Stimulated activated CD4-positive, alpha-beta T cell treated with anti-CD3 and anti-CD28 coated beads, Interleukin-12 subunit alpha, Interleukin-12 subunit beta, amount 100 ng/mL, for 24 hours (primary cell): ENCODE results near the gene RAMP3.
"Not testable (repeated sequence)": the region's sequence is repeated elsewhere in the genome, so short reads cannot be mapped to it uniquely, and the experiment has no call there.

Experiments
- DNase-seq, 2 experiments: peaks; one replicate each; pipeline ENCODE4 v3.0.0-alpha.2; 2020; ENCODE audit warnings: low read depth in 2 of 2

RAMP3 gene

DNA sequence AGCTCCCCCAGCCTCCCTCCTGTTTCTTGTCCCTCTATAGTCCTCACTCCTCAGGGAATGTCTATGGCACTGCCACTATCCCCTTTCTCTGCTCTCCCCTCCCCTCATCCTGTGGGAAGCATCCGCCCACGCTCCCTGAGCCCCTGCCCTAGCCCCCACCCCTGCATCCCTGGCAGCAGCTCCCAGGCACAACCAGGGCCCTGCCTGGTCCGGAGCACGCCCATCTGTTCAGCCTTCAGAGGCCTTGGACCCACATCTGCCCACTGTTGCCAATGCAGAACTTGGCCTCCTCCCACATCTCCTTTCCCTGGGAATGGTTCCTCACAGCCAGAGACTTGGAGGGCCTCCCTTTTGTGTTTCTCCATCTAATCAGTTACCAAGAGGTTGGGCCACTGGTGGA is 25.7 kb upstream of the RAMP3 start:
- DNase-seq, result no peak

DNA sequence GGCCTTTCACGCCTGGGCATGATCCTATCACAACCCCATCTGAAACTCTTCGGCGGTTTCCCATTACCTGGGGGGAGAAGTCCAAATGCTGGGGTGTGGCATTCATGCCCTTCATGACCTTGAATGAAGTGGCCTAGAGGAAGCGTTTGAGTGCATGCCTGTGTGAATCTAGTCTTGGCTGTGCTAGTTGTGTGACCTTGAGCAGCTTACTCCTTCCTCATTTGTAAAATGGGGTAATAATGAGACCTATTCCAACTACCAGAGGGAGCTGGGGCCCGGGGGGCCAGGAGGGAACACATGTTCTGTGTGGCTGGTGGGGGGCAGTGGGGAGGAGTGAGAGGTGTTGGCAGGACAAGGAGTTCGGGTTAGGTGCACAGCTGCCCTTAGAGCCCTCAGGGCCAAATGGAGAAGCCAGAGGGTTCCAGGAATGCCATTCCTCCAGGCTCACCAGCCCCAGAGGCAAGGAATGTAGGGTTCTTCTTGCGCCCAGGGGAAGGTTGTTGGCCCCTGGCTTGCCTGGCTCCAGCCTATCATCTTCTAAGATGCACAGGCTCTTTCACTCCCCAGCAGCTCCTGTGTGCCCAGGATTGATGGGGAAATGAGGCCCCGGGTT is 24.8 kb upstream of the RAMP3 start:
- DNase-seq, result no peak

DNA sequence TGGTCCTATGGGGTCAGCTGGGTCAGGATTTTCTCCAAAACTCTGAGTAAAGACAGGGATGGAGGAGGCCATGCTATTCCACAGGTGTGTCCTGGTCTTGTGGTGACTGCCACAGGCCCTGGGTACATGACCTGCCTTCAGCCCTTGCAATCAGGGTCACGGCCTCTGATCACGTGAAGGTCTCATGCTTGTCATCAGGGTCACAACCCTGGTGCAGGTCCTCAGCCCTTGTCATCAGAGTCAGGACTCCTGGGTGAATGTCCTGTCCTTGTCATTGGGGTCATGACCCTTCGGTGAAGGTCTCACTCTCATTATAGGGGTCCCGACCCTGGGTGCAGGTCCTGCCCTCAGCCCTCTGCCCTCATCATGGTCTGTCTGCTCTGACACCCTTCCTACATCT is 24.2 kb upstream of the RAMP3 start:
- DNase-seq, result no peak

DNA sequence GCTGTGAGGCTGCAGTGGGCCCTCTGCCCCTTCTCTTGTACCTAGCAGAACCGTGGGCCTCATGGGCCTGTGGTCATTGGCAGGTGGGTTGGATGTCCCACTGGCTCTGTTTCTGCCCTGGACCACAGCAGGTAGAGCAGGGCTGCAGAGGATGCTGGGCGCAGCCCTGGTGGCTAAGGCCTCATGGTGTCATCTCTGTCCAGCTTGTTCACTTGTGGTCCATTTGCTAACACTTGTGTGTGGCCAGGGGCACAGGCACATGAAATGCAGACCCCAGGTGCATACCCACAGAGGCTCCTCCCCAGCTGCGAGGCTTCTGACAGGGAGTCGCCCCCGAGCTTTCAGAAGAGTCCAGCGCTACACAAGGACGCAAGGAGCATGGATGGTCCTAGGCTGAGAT is 23.7 kb upstream of the RAMP3 start:
- DNase-seq, result no peak

DNA sequence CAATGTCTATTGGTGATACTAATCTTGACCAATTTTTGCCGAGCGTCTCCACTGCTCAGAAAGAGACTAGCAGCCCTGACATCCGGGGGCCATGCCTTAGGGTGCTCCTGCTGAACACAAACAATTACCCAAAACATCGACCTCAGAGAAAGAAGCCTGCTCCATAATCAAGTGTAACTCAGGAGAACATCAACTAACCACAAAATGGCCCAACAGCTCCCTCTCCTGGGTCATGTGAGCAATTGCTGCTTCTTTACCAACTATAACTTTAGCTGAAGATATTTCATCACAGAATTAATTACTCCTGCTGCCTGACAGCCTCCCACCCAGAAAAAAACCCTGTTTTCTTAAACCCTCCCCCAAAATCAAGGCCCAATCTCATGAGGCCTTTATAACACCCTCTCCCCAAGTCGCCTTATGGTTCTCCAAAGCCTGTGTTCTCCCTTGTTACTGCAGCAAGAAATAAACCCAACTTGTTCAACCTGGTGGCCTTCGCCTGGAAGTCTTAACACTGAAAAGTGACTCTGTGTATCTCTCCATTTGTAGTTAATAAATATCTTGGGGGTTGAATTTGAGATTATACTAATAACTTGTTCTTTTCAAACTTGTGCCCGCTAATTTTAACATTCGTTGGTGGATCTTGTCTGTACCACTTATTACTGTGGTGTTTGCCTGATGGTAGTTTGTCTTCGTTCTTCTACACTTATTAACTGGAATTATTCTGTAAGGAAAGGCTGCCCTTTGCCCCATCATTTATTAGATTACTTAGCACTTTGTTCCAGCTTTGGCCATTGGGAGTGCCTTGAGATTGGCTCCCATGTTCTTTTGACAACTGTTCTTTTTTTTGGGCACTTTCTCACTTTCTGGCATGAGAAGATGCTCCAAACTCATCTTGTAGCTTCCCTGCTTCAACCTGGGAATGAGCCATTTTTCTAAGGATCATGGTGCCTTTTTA is 21.2 kb upstream of the RAMP3 start:
- DNase-seq, result peak; percentile 35 to 57

DNA sequence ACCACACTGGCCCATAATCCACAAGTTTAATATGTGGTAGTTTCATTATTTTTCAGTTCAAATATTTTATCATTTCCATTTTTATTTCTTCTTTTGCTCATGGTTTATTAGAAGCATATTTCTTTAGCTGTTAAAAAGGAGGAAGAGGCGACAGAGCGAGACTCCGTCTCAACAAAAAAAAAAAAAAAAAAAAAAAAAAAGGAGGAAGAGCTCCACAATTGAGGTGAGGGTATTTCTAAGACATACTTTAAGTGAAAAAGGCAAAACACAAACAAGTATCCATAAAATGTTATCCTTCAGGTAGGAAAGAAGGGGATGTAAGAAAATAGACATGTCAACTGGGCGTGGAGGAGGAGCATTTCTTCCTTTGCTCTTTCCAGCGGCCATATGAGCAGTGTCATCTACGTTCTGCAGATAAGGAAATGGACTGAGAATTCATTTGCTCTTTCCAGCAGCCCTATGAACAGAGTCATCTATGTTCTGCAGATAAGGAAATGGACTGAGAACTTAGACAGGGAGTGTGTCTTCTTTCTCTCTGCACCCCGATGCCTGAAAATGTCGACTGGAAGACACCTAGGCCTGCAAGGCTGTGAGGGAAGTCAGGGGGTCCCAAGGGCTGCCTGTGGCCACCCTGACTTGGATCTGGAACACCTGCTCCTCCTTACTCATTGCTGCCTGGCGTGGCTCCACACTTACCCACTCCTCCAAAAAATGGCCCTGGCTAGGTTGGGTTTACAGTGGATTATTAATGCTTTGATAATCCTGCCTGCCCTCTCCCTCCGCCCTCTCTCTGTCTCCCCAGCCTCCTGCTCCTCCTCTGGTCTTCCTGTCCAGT is 18.9 kb upstream of the RAMP3 start:
- DNase-seq, result no peak

DNA sequence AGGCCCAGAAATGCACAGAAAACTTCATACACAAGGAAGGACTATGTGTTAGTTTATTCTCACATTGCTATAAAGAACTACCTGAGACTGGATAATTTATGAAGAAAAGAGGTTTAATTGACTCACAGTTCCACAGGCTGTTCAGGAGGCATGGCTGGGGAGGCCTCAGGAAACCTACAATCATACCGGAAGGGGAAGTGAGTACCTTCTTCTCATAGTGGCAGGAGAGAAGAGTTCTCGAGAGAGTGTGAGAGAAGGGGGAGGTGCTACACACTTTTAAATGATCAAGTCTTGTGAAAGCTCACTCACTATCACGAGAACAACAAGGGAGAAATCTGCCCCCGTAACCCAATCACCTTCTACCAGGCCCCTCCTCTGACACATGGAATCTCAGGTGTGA is 16.8 kb upstream of the RAMP3 start:
- DNase-seq, result no peak

DNA sequence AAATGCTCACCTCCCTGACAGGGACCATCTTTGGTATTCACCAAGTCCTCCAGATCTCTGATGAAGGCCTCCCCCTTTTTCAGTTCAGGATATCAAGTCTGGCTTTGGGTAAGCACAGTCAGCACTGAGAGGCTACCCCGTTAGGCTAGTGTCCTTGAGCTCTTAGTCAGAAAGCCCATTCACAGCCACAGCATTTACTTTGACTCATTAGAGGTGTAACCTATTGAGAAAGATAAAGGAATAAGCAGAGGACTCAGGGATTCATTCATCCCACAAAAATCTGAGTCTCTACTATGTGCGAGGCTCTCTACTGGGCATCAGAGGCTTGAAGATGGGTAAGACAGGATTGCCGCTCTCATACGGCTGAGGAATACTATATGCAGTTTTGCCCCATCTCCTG is 14.0 kb upstream of the RAMP3 start:
- no peak for DNase-seq

DNA sequence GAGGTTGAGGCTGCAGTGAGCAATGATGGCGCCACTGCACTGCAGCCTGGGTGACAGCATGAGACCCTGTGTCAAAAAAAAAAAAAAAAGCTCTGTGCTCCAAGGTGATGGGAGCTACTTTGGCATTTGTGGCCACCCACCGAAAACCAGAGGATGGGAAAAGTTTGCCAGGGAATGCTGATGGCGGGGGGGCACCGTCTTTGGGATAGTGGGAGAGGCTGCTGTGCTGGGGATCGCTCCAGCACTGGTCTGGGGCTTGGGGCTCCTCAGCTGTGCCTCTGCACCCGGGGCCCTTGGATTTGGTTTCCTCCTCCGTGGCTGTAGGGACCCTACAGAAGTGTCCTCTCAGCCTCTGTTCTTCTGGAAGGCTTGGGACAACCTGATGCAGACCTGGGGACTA is 11.7 kb upstream of the RAMP3 start:
- DNase-seq, result no peak

DNA sequence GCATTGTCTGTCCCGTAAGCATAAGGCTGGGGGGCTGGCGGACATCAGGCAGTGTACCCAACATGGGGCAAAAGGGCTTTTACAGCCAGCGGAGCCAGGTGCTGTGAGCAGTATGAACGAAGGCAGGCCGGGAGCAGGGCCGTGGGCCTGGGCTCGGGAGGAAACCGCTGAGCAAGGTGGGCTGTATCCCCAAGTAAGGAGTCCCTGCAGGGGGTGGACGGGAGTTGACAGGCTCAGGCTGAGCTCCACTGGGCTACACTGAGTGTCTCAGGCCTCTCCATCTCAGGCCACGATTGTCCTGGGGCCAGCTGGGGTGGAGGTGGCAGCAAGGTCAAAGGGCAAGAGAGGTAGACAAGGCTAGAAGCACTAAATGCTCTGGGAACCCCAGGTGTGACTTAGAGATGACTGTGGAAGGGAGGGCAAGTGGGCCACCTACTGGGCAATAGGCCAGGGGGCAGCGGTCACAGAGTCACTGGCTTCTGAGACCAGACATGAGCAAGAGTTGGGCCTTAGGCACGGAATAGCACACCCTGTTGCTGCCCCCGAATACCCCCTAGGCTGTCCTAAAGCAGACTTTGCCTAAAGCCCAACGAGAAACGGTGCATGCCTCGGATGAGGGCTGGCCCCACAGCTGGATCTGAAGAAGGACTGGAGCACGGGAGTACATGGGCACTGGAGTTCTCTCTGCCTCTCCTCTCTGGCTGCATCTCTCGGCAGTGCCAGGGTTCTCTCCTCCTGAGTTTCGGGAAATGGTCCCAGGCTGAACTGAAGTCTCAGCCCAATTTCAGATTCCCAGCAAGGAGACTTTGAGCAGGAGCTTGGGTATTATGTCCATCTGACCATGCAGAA is 10.8 kb upstream of the RAMP3 start:
- DNase-seq, result no peak

DNA sequence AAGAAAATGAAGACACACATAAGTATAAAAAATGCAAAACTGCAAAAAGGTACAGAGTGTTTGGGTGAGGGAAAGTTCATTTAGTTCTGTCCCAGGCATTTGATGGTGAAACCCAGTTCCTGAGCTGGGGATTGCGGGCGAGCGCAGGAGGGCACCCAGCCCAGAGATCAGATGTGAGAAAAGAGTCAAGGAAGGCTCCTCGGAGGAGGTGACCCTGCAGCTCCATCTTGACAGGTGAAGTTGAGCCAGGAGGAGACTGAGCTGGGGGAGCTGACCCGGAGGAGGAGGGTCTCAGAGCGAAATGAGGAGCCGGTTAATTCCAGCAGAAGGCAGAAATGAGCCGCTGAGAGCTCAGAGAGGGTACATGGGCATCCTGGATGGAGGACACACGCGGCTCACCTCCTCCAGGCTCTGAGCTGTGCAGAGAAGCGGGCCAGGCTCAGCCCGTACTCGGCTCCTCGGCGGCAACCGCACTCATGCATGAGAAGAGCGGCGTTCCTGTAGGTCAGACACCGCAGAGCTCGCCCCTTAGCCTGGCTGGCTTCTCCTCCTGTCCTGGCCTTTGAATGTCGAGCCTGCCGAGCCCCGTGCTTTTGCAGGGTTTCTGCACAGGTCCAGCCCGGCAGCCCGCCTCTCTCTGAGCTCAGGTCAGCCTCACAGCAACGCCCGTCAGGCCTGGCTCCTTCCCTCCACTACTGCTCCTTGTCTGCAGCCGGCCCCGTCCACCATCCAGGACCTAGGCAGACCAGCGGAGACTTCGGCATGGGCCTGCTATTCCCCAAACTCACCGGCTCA is 9.5 kb upstream of the RAMP3 start:
- DNase-seq, result no peak

DNA sequence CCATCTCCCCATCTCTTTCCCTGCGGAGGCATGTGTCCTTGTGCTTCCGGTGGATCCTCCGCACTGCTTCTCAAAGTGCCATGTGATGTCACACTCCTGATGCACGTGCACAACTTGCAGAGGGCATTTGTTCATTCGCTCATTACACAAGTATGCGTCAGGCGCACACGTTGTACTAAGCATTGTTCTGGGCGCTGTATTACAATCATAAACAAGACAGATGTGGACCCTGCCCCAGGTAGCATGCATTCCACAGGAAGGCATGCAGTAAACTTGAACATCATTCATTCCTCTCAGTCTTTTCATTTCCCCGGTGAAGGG is 9.0 kb upstream of the RAMP3 start:
- DNase-seq, result no peak

DNA sequence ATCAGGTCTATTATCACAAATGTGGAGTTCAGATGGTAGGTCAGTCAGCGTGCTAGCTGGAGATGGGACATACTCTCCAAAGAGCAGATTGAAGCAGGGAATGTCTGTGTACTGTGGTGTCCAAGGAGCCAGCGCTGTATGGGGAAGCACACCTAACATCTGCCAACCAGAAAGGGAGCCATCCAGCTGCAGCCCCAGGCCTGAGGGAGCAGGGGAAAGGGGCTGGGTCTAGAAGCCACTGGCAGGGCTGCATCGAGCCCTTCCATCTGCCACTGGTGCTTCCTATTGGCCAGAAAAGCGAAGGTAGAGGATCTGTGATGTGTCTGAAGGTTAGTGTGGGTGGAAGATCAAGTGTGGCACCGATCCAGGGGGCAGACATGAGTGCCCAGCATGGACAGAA is 8.0 kb upstream of the RAMP3 start:
- no peak for DNase-seq

DNA sequence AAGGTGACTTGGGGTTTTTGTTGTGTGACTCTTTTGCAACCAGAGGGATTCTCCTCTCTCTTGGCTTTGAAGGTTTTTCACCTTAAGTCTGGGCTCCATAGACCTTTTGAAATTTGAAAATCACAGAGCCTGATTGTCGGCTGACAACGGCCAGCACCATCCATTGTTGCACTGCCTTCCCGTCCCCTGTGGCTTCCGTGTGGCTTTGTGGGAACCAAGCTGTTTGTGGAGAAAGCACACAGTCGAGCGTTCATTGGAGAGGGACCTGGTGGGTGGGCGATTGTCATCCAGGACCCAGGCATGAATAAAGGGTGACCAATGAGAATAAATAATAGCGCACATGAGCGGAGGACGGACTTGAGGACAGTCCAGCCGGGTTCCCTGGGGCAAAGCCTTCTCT is 7.4 kb upstream of the RAMP3 start:
- DNase-seq, result no peak

DNA sequence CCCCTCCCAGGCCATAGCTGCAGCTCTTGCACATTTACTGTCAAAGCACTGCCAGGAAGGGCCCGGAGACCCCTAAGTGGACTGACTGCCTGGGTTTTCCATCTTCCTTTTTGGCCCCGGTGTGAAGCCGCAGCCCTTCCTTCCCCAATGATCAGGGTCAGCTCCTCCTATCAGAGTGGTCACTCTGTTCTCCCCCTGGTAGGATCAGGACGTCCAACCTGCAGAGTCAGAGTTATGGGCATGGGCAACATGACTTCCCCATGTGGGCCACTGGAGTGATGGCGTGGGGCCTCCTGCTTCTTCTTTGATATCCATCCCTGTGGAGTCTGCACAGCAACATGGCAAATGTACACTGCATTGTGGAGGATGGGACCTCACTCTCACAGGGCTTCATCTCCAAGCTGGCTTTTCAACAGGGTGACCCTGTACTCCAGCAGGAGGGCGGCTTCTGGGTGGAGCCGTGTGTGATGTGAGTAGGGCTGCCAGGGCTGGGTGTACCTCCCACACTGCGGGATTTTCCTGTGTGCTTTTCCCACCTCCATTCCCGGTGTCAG is 6.4 kb upstream of the RAMP3 start:
- no peak for DNase-seq

DNA sequence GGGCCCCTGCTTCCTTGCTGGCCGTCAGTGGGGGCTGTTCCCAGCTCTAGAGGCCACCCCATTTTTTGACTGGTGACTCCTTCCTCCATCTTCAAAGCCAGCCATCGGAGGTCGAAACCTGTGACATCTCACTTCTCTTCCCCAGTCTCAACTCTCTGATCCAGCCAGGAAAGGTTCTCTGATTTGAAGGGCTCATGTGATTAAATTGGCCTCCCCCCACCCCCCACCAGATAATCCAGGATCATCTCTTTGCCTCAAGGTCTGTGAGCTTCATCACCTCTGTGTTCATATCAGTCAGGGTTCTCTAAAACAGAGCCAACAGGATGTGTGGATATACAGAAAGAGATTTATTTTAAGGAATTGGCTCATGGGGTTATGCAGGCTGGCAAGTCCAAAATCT is 5.6 kb upstream of the RAMP3 start:
- no peak for DNase-seq

DNA sequence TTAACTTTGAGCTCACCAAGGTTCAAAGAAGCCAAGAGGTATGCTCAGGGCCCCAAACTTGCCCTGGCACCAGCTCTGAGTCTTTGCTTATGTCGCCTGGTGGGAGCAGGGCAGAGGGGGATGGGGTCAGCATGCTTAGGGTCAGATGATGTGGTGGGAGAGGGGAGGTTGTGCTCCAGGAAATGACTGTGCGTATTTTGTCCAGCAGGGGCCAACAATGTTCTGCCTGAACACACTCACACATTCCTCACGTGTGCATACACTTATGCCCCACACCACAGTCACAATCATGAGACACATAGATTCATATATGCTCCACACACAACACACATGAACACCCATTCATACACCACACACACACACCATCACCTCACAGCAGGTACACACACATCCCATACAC is 4.4 kb upstream of the RAMP3 start:
- DNase-seq, result no peak

DNA sequence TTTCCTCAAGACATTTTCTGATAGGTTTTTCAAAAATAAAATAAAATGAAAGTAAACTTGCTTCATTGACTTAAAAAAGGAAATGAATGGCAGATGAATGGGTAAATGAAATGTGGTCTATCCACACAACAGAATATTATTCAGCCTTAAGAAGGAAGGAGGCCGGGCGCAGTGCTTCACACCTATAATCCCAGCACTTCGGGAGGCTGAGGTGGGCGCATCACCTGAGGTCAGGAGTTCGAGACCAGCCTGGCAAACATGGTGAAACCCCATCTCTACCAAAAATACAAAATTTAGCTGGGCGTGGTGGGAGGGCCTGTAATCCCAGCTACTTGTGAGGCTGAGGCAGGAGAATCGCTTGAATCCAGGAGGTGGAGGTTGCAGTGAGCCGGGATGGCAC is 3.7 kb upstream of the RAMP3 start:
- not testable (repeated sequence) for DNase-seq

DNA sequence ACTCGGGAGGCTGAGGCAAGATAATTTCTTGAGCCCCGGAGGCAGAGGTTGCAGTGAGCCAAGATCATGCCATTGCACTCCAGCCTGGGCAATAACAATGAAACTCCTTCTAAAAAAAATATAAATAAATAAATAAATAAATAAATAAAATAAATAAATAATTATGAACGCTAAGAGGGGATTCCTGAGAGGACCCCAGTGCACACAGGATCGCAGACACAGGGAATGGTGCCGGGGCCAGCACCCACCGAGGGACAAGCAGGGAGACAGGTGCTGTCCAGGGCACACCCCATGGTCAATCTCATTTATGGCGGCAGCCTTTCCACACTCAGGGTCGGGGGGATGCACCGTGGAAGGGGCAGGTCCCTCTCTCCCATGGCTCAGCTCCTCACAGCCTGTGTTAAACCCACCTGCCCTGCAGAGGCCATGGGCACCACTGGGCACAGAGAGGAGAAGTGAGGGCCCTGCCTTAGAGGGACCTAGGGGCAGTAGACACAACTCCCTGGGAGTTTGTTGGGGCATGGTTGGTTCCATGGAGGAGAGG is 2.2 kb upstream of the RAMP3 start:
- DNase-seq, result no peak

DNA sequence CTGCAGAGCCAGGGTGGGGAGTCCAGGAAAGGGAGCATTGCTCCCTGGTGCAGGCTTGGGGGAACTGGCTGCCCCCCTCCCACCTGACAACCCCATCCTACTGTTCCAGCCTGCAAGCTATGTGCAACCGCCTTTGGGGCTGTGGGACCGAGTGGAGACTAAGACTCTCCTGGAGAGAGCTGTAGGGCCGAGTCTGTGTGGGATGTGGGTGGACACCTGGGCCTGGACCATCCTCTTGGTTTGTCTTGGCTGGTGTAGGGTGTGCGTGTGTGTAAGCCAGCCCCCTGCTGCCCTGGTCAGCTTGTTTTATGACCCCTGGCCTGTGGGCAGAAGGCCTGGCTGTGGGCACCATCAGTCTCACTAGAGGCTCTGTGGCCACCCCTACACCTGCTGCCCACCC is 1.6 kb upstream of the RAMP3 start:
- no peak for DNase-seq
